Body of pancreas (tissue), 4 donors: ENCODE measurements around the gene RBBP7.

ENCODE experiments used
- POLR2A ChIP-seq, 3 donors: fragments of 450-650 bp; IDR thresholded peaks; one replicate each; pipeline ENCODE4 v1.6.1; 2016; ENCODE audit warnings: antibody characterized with exemption in 3 of 3, mild to moderate bottlenecking in 2 of 3
- TF ChIP-seq, protein P1 (sequence below), 7 experiments: fragments of 450-650 bp in 4 of 7; fragments of 200-600 bp in 3 of 7; sonication (generic) in 3 of 7; IDR thresholded peaks; one replicate each; pipeline ENCODE4 v1.5.1; 2016 to 2019; ENCODE audit warnings: antibody characterized with exemption in 7 of 7

DNA sequence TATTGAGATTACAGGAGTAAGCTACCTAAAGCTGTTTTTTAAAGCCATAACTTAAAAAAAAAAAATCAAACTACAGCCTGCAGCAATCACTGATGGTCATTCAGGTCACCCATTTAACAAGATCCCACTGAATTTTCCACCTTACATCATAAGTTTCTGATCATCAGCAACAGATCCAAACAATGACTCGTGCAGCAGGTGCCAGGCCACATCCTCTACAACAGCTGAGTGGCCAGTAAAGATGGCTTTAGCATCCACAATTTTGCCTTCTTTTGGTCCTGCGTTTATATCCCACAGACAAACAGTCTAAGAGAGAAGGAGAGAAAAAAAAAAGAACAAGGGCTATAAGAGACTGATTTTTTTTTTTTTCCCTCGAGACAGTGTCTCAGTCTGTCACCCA lies 16.6 kb downstream of the RBBP7 start:
- no peak for TF ChIP-seq POLR2A (IDR thresholded peaks at IDR 0.05)
- TF ChIP-seq, protein P1, sequence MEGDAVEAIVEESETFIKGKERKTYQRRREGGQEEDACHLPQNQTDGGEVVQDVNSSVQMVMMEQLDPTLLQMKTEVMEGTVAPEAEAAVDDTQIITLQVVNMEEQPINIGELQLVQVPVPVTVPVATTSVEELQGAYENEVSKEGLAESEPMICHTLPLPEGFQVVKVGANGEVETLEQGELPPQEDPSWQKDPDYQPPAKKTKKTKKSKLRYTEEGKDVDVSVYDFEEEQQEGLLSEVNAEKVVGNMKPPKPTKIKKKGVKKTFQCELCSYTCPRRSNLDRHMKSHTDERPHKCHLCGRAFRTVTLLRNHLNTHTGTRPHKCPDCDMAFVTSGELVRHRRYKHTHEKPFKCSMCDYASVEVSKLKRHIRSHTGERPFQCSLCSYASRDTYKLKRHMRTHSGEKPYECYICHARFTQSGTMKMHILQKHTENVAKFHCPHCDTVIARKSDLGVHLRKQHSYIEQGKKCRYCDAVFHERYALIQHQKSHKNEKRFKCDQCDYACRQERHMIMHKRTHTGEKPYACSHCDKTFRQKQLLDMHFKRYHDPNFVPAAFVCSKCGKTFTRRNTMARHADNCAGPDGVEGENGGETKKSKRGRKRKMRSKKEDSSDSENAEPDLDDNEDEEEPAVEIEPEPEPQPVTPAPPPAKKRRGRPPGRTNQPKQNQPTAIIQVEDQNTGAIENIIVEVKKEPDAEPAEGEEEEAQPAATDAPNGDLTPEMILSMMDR (IDR thresholded peaks at IDR 0.05), result no peak
